GM13976 (cell line): ENCODE data around the gene TMEM175.

ENCODE experiments used
- DNase-seq: peaks from one replicate; pipeline ENCODE4 v3.0.0; 2012; ENCODE audit warnings: low spot score
- in situ Hi-C: fragments of 300-500 bp; cut with MboI; formaldehyde crosslinking; loops from one replicate; pipeline ENCODE4 v1.12.0; 2022; ENCODE audit warnings: low sequenced_read_pairs, mixed read lengths, inconsistent platforms; ENCODE audit not compliant: unreplicated experiment
- TF ChIP-seq, protein P1 (sequence below): IDR thresholded peaks from 2 replicates; pipeline ENCODE4 v1.5.1; 2012; ENCODE audit warnings: borderline replicate concordance, mild to moderate bottlenecking; ENCODE audit not compliant: insufficient read depth; ENCODE audit errors: extremely low read depth, missing control alignments, control extremely low read depth

Gene TMEM175

DNA sequence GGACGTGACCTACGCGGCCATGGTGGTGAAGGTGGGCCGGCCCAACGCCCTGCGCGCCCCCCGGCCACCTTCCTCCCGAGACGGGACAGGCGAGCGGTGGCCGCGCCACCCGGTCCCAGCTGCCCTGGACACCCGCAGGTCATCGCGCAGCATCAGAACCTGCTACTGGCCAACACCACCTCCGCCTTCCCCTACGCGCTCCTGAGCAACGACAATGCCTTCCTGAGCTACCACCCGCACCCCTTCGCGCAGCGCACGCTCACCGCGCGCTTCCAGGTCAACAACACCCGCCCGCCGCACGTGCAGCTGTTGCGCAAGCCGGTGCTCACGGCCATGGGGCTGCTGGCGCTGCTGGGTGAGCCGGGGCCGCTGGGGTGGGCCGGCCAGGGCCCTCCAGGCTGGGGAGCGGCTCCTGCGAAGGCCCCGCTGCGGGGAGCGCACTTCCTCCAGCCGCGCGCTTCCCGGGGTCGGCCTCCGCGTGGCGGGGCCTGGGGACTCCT, 69.9 kb downstream of the TMEM175 start:
- DNase-seq = no peak
- in situ Hi-C loops = no loop called here
- TF ChIP-seq, protein P1, sequence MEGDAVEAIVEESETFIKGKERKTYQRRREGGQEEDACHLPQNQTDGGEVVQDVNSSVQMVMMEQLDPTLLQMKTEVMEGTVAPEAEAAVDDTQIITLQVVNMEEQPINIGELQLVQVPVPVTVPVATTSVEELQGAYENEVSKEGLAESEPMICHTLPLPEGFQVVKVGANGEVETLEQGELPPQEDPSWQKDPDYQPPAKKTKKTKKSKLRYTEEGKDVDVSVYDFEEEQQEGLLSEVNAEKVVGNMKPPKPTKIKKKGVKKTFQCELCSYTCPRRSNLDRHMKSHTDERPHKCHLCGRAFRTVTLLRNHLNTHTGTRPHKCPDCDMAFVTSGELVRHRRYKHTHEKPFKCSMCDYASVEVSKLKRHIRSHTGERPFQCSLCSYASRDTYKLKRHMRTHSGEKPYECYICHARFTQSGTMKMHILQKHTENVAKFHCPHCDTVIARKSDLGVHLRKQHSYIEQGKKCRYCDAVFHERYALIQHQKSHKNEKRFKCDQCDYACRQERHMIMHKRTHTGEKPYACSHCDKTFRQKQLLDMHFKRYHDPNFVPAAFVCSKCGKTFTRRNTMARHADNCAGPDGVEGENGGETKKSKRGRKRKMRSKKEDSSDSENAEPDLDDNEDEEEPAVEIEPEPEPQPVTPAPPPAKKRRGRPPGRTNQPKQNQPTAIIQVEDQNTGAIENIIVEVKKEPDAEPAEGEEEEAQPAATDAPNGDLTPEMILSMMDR = no peak

DNA sequence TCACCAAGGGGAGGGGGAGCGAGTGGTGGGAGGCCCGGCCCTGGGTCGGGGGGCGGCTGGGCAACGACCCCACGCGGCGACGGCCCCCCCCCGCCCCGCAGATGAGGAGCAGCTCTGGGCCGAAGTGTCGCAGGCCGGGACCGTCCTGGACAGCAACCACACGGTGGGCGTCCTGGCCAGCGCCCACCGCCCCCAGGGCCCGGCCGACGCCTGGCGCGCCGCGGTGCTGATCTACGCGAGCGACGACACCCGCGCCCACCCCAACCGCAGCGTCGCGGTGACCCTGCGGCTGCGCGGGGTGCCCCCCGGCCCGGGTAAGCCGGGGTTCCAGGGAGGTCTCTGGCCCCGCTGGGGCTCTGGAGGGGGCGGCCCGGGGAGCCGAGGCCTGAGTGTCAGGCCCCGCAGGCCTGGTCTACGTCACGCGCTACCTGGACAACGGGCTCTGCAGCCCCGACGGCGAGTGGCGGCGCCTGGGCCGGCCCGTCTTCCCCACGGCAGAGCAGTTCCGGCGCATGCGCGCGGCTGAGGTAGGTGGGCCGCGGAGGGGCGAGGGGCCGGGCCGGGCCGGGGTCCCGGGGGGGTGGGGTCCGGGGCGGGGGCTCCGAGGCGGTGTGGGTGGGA, 70.5 kb downstream of the TMEM175 start:
- TF ChIP-seq, protein P1 = no peak
- in situ Hi-C loops = no loop called here
- no peak for DNase-seq

DNA sequence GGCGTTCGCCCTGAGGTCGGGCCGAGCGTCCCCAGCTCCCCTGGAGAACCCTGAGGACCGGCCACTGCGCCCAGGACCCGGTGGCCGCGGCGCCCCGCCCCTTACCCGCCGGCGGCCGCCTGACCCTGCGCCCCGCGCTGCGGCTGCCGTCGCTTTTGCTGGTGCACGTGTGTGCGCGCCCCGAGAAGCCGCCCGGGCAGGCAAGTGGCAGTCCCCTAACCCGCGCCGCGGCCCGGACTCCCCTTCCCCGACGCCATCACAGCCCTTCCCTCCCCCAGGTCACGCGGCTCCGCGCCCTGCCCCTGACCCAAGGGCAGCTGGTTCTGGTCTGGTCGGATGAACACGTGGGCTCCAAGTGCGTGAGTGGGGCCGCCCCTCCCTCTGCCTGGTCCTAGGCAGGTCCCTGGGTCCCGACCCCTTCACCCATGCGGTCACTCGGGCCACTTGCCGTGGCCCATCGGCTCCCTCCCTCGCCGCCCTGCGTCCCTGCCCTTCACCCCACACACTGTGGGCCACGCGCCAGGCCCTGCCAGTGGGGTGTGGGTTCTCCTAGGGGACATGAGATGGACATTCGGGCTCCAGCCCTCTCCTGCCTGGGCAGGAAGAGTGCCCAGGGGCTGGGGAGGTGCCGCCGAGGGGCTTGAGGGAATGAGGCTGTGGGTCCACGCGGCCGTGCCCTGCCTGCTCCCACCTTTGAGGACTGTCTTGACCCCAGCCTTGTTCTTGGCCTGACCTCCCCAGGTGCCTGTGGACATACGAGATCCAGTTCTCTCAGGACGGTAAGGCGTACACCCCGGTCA, 71.2 kb downstream of the TMEM175 start:
- in situ Hi-C loops = no loop called here
- TF ChIP-seq, protein P1 = no peak
- no peak for DNase-seq

DNA sequence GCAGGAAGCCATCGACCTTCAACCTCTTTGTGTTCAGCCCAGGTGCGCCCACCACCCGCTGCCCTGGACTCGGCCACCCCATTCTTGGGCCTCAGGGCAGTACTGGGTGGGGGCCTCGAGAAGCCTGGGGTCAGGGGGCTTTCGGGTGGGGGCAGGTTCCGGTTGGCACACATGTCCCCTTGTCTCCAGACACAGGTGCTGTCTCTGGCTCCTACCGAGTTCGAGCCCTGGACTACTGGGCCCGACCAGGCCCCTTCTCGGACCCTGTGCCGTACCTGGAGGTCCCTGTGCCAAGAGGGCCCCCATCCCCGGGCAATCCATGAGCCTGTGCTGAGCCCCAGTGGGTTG, 71.8 kb downstream of the TMEM175 start:
- no peak for DNase-seq
- in situ Hi-C loops = no loop called here
- TF ChIP-seq, protein P1 = no peak

DNA sequence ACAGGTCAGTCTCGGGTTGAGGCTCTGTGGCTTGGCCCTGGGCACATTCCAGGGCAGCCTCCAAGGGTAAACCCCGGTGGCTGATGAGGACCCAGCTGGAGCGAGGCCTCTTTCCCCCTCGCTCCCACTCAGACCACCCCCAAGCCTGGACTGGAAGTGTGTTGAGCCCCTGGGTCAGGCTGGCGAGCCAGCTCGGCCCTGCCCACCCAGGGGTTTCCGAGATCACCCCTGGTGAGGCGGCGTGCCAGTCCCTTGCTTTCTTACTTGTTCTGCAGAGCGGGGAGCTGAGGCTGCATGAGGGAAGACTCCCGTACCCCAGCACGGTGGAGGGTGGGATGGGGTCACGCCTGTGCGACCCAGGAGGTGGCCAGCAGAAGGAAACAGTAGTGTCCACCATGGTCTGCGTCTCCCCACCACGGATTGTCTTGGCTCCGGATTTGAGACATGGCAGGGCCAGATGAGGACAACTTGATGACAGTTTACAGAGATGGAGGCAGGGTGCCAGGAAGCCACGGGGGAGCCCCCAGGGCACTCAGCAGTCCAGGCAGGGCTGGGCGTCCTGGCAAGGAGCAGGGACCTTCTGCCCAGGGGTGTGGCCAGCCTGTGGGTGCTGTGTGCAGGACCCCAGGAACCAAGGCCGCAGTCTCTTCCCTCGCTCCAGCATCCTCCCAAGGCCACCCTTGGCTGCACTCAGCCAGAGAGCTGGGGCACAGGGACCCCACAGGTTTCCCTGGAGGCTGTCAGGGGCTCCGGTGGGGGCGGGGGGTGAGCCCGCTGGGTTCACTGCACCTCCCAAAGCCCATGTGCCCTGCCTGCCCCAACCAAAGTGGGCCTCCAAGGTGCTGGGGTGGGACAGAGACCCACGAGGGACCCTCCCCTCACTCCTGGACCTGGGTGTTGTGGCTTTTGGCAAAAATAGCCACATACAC, 72.6 kb downstream of the TMEM175 start:
- in situ Hi-C loops = no loop called here
- no peak for DNase-seq
- TF ChIP-seq, protein P1 = no peak

DNA sequence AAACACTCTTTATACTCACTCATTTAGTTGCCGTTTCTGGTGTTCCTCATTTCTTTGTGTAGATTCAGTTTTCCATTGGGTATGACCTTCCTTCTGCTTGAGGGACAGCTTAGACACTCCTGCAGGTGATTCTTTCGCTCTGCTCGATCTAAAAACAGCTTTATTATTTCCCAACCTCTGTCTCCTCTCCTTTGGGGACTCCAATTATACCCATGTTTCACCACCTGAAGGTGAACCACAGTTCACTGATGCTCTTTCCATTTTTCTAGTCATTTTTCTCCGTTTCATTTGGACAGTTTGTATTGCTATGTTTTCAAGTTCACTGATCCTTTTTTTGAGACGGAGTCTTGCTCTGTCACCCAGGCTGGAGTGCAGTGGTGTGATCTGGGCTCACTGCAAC, 74.6 kb downstream of the TMEM175 start:
- in situ Hi-C loops = no loop called here
- no peak for DNase-seq
- TF ChIP-seq, protein P1 = no peak
